SJCRH30 (cell line): ENCODE results near the gene UBAP2. TPM values are rescaled to one million over a fixed set of nuclear protein-coding genes. Genes with fewer than 3 reads are reported as not detected.
A peak's percentile ranks its signal among the peaks of the same experiment; 100 is the strongest.

Experiments used
- DNase-seq, 2 experiments: peaks; one replicate each; pipeline ENCODE4 v3.0.0-alpha.2; 2015 to 2020
- H3K27ac ChIP-seq: fragments of 250-450 bp; sonication (Bioruptor Pico); 2 replicates; pipeline ENCODE4 v1.5.1; 2020; ENCODE audit warnings: mild to moderate bottlenecking, moderate library complexity
- H3K27me3 ChIP-seq: fragments of 250-450 bp; sonication (Bioruptor Pico); 2 replicates; pipeline ENCODE4 v1.5.1; 2020; ENCODE audit warnings: mild to moderate bottlenecking, moderate library complexity
- H3K36me3 ChIP-seq: fragments of 250-450 bp; sonication (Bioruptor Pico); 2 replicates; pipeline ENCODE4 v1.5.1; 2020; ENCODE audit warnings: mild to moderate bottlenecking, moderate library complexity
- H3K4me1 ChIP-seq: fragments of 250-450 bp; sonication (Bioruptor Pico); 2 replicates; pipeline ENCODE4 v1.5.1; 2020; ENCODE audit warnings: mild to moderate bottlenecking, moderate library complexity
- H3K4me3 ChIP-seq: fragments of 250-450 bp; sonication (Bioruptor Pico); 2 replicates; pipeline ENCODE4 v1.5.1; 2020; ENCODE audit warnings: mild to moderate bottlenecking, moderate library complexity
- H3K9me3 ChIP-seq: fragments of 250-450 bp; sonication (Bioruptor Pico); replicated peaks from 2 replicates; pipeline ENCODE4 v1.5.1; 2020; ENCODE audit warnings: mild to moderate bottlenecking, moderate library complexity
- total RNA-seq: library from RNA; depleted of rRNA; stranded (reverse); fragments of >200 nt; shearing (Covaris generic); gene quantifications from 2 replicates; pipeline ENCODE4 v1.2.3, GENCODE V29; 2014; rRNA removed

The UBAP2 gene, protein sequence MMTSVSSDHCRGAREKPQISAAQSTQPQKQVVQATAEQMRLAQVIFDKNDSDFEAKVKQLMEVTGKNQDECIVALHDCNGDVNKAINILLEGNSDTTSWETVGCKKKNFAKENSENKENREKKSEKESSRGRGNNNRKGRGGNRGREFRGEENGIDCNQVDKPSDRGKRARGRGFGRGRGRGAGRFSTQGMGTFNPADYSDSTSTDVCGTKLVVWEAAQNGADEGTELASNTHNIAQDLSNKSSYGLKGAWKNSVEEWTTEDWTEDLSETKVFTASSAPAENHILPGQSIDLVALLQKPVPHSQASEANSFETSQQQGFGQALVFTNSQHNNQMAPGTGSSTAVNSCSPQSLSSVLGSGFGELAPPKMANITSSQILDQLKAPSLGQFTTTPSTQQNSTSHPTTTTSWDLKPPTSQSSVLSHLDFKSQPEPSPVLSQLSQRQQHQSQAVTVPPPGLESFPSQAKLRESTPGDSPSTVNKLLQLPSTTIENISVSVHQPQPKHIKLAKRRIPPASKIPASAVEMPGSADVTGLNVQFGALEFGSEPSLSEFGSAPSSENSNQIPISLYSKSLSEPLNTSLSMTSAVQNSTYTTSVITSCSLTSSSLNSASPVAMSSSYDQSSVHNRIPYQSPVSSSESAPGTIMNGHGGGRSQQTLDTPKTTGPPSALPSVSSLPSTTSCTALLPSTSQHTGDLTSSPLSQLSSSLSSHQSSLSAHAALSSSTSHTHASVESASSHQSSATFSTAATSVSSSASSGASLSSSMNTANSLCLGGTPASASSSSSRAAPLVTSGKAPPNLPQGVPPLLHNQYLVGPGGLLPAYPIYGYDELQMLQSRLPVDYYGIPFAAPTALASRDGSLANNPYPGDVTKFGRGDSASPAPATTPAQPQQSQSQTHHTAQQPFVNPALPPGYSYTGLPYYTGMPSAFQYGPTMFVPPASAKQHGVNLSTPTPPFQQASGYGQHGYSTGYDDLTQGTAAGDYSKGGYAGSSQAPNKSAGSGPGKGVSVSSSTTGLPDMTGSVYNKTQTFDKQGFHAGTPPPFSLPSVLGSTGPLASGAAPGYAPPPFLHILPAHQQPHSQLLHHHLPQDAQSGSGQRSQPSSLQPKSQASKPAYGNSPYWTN
- 17.0 and 17.1 TPM in 2 replicates for total RNA-seq

DNA sequence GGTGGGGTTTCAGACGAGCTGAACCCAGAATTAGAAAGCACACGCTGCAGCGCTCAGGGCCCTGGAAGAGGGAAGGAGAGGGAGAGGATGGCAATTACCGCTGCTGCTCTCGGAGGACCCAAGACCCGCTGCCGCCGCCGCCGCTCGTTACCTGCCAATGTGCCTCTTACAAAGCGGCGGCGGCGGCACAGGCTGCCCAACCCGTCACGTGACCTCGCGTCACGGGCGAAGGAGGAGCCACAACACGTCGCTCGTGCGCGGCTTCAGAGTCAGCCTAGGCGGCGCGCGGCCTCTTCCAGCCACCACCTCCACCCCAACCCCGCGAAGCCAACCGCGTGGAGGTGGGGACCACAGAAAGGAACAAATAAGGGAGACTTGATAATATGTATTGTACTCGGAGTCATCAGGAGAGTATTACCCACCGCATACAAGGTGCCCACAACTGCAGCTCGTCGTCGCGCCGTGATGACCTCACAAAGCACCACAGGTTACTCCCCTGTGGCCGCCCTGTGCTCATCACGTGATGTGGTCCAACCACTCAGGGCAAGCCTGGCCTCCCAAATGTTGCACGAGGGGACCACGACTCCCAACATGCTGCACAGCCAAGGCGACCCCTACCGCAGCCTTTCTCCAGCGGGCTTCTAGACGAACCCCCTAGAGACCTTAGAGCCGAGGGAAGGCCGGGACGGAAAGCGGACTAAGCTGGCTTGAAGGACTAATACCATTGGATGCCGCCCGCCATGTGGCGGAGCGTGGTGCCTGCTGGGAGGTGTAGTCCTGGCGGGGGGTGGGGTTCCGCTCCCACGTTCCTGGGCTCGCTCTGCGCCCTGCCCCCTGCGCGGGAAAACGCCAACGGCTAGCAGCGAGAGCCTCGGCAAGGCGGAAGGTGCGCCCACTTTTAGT lies at the start of gene UBAP2:
TSS of gene UBAP2 (minus strand) at position 161 of the 903 bp plus-strand sequence. CDS start 31,739 bp downstream, outside the sequence.
- Histone ChIP-seq H3K4me1 (peaks cover 4% of the 10 kb centered on the region; the same call in 1 of the 2 replicates), H3K4me3 (peak within 1 kb of the TSS; percentile 91), H3K27me3 (no peaks in the 10 kb centered on the region), H3K36me3 (0 out of 2 replicates have a peak, but pooled peaks cover 4% of the 10 kb centered on the region), H3K9me3 (no peaks in the 10 kb centered on the region), H3K27ac (peak within 1 kb of the TSS; percentile 96)
- peak; percentile 97 for DNase-seq

DNA sequence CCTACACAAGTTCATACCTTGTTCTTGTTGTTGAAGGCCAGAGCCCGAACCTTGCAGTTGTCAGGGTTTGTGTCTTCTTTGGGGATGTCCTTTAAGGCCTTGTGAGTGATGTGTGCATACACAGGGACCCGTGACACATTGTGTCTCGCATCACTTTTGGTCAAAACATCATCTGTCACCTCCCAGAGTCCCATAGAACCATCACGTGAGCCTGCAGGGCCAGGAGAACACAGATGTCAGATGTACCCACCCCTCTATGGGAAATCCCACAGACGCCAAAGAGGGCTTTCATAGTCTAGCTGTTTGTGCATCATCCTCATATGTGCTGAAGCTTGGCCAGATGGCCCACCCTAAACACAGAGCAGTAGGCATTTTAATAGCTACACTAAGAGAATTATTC lies 49.6 kb upstream of the UBAP2 start:
- Histone ChIP-seq H3K27me3 (no peaks in the 10 kb centered on the region), H3K36me3 (peaks cover 38% of the 10 kb centered on the region), H3K9me3 (no peaks in the 10 kb centered on the region), H3K27ac (no peak overlapping the region), H3K4me3 (no peak overlapping the region), H3K4me1 (no peaks in the 10 kb centered on the region)
- DNase-seq = no peak

DNA sequence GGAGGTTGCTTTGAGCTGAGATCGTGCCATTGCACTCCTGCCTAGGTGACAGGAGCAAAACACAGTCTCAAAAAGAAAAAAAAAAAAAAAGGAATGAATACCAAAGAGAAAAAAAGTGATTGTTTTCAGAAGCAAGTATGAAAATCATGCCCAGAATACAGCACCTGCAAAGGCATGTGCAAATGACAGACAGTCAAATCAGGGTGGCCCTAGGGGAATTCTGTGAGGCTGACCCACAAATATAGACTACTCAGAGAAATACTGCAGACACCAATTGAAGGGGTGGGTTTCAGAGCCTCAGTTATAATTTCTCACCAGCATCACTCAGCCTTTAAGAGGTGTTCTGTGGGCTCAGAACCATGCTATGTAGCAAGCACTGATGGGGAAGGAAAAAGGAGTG lies 49.2 kb upstream of the UBAP2 start:
- Histone ChIP-seq H3K27me3 (no peaks in the 10 kb centered on the region), H3K4me1 (no peaks in the 10 kb centered on the region), H3K36me3 (peaks cover 39% of the 10 kb centered on the region), H3K4me3 (no peak overlapping the region), H3K27ac (no peak overlapping the region), H3K9me3 (no peaks in the 10 kb centered on the region)
- no peak for DNase-seq

DNA sequence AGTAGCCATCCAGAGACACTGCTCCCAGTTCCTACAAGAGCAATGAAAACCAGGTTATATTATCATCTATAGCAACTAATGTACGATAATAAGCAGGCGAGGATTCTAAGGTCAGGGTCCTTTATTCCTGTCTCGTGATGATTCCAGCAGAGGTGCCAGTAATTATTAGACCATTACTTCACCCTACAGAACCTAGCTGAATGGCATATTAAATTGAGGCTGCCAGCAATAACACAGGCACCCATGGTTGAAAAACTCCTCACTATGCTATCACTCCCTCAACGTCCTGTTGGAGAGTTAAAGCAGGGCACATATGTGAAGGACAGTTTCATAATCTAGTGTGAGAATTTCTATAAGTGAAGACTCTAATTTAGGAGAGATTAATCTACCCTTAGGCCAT lies 48.1 kb upstream of the UBAP2 start:
- H3K4me1 ChIP-seq = no peaks in the 10 kb centered on the region
- no peak overlapping the region for H3K27ac ChIP-seq
- no peaks in the 10 kb centered on the region for H3K9me3 ChIP-seq
- H3K36me3 ChIP-seq = peaks cover 34% of the 10 kb centered on the region
- H3K27me3 ChIP-seq = no peaks in the 10 kb centered on the region
- H3K4me3 ChIP-seq = no peak overlapping the region
- no peak for DNase-seq

DNA sequence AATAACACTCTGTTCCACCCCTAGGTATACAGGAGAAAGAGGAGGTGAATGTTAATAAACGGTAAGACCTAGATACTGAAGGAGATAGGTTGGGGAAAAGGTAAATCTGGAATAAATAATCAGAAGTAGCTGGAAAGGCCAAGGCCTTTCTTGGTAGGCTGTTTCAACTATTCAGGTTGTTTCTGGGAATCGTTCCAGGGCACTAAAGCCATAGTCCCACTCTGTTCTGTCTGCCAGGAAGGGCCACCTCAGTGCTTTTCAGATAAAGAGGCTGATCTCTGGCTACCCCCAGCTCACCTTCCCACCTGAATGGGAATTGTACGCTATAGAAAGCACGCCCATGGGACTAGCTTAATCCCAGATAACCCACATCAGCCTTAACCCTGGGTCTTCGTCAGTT lies 44.9 kb upstream of the UBAP2 start:
- DNase-seq = no peak
- peaks cover 38% of the 10 kb centered on the region for H3K36me3 ChIP-seq

DNA sequence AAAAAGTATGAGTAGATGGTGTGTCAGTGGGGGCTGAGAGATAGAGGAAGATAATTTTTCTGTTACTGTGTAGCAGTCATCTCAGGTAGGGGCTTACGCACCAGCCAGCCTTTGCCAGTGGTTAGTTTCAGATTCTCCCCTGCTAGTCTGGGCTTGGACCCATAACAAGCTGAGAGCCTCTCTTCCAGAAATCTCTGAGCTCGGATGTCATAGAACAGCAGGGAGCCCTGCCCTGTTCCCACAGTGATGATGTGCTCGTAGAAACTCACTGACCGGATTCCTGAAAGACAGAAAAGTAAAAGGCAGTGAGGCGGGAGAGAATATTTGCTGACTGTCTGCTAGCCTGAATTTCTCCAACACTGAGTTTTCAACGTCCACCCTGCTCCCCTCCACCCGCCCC lies 40.6 kb upstream of the UBAP2 start:
- Histone ChIP-seq H3K36me3 (peaks cover 52% of the 10 kb centered on the region), H3K27ac (no peak overlapping the region), H3K4me3 (no peak overlapping the region), H3K27me3 (no peaks in the 10 kb centered on the region), H3K4me1 (no peaks in the 10 kb centered on the region), H3K9me3 (no peaks in the 10 kb centered on the region)
- no peak for DNase-seq

More for the DNA sequence above, 44.9 kb upstream of the UBAP2 start:
- Histone ChIP-seq H3K9me3 (no peaks in the 10 kb centered on the region), H3K4me3 (no peak overlapping the region), H3K27me3 (no peaks in the 10 kb centered on the region), H3K27ac (no peak overlapping the region), H3K4me1 (no peaks in the 10 kb centered on the region)

DNA sequence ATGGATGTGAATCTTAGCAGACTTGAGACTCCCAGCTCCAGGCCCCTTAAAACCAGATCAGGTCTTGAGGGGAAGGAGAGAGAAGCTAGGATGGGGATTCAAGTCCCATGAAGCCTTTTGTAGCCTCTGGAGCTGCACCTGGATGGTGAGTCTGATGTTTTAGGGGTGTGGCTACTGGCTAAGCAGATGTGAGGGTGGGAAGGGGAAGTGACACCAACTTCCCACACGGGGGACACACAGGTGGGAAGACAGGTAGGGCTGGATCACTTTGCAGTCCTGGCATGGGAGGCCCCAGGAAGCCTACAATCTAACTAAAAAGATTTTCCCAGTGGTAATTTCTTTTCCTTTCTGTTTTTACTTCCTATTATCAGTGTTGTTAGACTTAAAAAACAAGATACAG lies 38.7 kb upstream of the UBAP2 start:
- peaks cover 45% of the 10 kb centered on the region for H3K36me3 ChIP-seq
- H3K4me1 ChIP-seq = no peaks in the 10 kb centered on the region
- no peak overlapping the region for H3K4me3 ChIP-seq
- H3K27ac ChIP-seq = no peak overlapping the region
- H3K9me3 ChIP-seq = no peaks in the 10 kb centered on the region
- no peaks in the 10 kb centered on the region for H3K27me3 ChIP-seq
- no peak for DNase-seq

DNA sequence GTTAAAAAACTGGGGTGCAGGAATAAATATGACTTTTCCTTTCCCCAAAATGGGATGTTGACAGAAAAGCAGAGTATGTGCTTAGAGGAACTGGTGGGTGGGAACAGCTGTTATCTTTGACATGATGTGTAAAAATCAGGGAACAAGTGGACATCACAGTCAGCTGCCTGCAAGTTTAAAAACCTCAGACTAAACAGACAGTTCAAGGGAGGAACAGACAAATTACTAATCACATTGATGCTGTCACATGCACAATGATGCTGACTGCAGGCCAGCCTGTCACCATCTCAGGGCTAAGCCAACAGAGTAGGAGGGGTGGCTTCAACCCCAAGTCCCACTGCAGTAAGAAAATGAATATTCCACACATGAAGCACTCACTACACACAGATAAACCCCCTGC lies 38.2 kb upstream of the UBAP2 start:
- H3K4me3 ChIP-seq = no peak overlapping the region
- no peaks in the 10 kb centered on the region for H3K27me3 ChIP-seq
- H3K27ac ChIP-seq = no peak overlapping the region
- H3K9me3 ChIP-seq = no peaks in the 10 kb centered on the region
- H3K4me1 ChIP-seq = no peaks in the 10 kb centered on the region
- DNase-seq = no peak
- H3K36me3 ChIP-seq = peaks cover 45% of the 10 kb centered on the region

DNA sequence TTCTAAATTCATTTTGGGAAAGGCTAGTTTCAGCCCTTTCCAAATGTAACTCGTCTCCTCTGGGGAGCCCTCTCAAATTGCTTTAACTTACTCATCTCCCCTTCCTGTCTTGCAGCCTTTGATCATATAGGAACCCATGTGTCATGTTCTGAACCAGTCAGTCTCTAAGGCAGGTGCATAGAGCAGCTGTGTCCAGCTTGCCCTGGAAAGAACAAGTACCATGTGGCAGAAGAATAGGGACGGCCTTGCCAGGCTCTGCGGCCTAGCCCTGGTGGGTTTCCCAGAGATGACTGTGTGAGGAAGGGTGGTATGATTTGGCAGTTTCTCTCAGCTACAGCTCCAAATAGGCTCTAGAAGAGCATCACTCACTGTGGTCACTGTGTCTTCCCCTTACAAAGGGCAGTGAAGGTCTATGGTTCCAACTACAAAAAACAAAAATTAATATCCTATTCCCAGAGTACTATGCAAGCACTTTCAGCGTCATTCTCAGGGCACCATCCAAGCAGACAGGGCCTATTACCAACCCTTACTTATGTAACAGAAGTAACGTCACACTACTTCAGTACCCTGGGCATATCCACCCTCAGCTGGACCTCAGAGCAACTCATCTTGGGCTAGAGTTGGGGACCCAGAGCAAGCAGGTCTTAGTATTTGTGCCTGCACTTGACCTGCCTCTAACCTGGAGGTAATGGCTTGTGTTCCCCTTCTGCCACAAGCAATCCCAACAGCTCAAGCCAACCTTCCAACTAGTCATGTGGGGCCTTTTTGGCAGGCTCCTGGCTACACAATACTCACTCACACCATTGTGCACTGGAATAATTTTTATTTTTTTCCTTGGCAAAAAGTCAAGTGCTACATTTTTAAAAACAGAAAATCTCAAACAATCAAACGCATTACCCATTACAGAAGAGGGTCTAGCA lies 37.2 kb upstream of the UBAP2 start:
- H3K4me1 ChIP-seq = no peaks in the 10 kb centered on the region
- no peaks in the 10 kb centered on the region for H3K9me3 ChIP-seq
- peaks cover 43% of the 10 kb centered on the region for H3K36me3 ChIP-seq
- DNase-seq = peak in 1 of 2 experiments; percentile 6
- H3K4me3 ChIP-seq = no peak overlapping the region
- no peaks in the 10 kb centered on the region for H3K27me3 ChIP-seq
- H3K27ac ChIP-seq = no peak overlapping the region

DNA sequence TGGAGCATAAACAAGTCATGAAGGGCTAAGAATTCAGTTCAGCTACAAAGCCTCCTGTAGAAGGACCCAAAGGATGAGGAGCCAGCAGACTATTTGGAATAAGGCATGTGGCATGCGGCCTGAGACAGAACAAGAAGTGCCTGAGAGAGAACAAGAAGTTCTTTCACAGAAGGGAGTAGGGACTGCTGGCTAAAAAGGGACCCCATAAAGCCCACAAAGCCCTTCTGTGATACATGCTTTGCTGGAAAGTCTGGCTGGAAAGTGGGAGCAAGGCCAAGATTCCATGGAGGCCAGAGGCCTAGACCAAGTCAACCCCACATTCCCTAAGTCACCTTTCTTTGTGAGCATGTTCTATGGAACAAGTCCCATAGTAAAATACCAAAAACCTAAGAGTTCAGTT lies 35.9 kb upstream of the UBAP2 start:
- no peak for DNase-seq
- Histone ChIP-seq H3K36me3 (peaks cover 34% of the 10 kb centered on the region), H3K27ac (no peak overlapping the region), H3K4me3 (no peak overlapping the region), H3K27me3 (no peaks in the 10 kb centered on the region), H3K9me3 (no peaks in the 10 kb centered on the region), H3K4me1 (no peaks in the 10 kb centered on the region)

DNA sequence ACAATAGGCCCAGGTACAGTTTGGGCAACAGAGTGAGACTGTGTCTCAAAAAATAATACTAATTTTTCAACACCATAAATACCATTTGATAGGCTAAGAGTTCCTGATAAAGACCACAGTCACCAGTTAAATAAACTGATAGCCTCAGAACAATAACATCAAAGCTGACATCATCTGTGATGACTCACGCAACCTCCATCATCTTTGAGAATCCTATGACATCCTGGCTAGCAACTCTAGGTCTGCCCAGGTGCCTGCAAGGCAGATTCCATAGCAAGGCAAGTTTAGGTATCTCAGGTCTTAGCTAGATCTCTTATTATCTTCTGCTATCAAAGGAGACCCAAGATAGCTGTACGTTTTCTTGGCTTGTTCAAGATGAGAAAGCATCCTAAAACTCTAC lies 30.5 kb upstream of the UBAP2 start:
- Histone ChIP-seq H3K9me3 (no peaks in the 10 kb centered on the region), H3K36me3 (no peaks in the 10 kb centered on the region), H3K27me3 (no peaks in the 10 kb centered on the region), H3K4me1 (no peaks in the 10 kb centered on the region), H3K27ac (no peak overlapping the region), H3K4me3 (no peak overlapping the region)
- DNase-seq = no peak

DNA sequence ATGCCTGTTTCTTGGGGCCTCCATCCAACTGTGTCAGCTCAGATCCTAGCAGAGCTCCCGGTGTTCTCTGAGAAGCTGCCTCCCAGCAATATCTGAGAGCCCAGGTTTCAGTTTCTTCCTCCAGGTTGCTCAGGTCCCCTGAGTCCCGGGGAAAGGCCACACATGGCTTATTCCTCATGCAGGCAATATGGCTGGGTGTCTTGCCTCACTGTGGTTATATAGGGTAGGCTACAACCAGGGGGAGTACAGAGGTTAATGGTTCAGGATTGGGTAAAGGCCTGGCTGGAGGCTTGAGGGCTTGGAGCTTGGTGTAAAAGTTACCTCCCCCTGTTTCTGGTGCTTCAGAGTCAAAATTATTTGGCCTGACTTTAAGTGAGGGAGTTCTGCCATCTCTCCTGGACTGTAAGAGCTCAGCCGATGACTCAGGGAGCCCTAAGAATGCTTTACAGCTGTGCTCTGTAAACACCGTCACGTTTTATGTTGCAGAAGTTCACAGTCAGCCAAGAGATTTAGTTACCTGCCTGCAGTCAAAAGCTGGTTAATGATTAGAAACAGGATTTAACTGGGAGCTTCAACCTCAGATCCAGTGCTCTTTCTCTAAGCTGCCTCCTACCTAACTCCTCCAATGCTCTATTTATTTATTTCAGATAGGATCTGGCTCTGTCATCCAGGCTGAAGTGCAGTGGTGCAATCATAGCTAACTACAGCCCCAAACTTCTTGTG lies 24.3 kb upstream of the UBAP2 start:
- DNase-seq = peak; percentile 48 to 66
- Histone ChIP-seq H3K36me3 (no peaks in the 10 kb centered on the region), H3K9me3 (no peaks in the 10 kb centered on the region), H3K4me3 (no peak overlapping the region), H3K27me3 (no peaks in the 10 kb centered on the region), H3K4me1 (peaks cover 21% of the 10 kb centered on the region), H3K27ac (peak overlapping the region; percentile 3; the same call in 1 of the 2 replicates)

DNA sequence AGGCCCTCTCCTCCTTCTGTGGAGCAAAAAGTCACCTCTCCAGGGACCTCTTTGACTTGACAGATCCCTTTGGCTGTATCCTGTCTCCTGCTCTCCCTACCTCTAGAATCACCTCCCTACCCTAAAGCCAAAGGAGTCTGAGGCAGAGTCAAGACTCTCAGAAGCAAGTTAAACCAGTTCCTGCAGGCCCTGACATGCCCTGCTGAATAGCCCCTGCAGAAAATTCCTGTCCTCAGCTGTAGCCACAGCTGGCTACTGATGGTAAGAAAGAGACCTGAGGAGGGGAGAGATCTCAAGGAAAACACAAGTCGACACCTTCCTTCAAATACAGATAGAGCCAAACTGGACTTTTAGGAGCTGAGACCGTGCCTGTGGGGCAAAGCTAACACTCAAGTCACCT lies 23.7 kb upstream of the UBAP2 start:
- Histone ChIP-seq H3K4me3 (no peak overlapping the region), H3K4me1 (peaks cover 21% of the 10 kb centered on the region), H3K27ac (peak overlapping the region; percentile 3; the same call in 1 of the 2 replicates), H3K27me3 (no peaks in the 10 kb centered on the region), H3K9me3 (no peaks in the 10 kb centered on the region), H3K36me3 (no peaks in the 10 kb centered on the region)
- peak; percentile 19 to 36 for DNase-seq
